Measurements from ENCODE around the gene DIP2A.

- TF ChIP-seq POLR2A (IDR thresholded peaks at IDR 0.05) (no peak), CTCF (IDR thresholded peaks at IDR 0.05) (no peak)
These were observed 139.2 kb downstream of the DIP2A start for GRCh38 chr21:46597896-46598343.

Measured in gastroesophageal sphincter (tissue), 3 donors.